H9 (cell line): Measurements from ENCODE around the gene PRSS38. TPM values are rescaled to one million over a fixed set of nuclear protein-coding genes. Genes with fewer than 3 reads are reported as not detected.

Experiments
- DNase-seq: peaks from one replicate; pipeline ENCODE4 v3.0.0-alpha.2; 2017
- H2AFZ ChIP-seq: one replicate; pipeline ENCODE4 v1.6.1; 2013; ENCODE audit warnings: mild to moderate bottlenecking, low read length, control low read depth, moderate library complexity
- H2AK5ac ChIP-seq: 2 replicates; pipeline ENCODE4 v1.6.1; 2013; ENCODE audit warnings: low read length, control low read depth, mixed read lengths; ENCODE audit not compliant: insufficient read length
- H2BK120ac ChIP-seq: one replicate; pipeline ENCODE4 v1.6.1; 2013; ENCODE audit warnings: low read depth, mild to moderate bottlenecking, low read length, control low read depth, inconsistent platforms; ENCODE audit not compliant: poor library complexity, severe bottlenecking
- H2BK12ac ChIP-seq: 2 replicates; pipeline ENCODE4 v1.6.1; 2013; ENCODE audit warnings: low read length, control low read depth, mixed read lengths, low read depth; ENCODE audit not compliant: insufficient read length
- H2BK15ac ChIP-seq: 2 replicates; pipeline ENCODE4 v1.6.1; 2013; ENCODE audit warnings: low read depth, low read length, control low read depth
- H2BK20ac ChIP-seq: one replicate; pipeline ENCODE4 v1.6.1; 2013; ENCODE audit warnings: low read depth, mild to moderate bottlenecking, low read length, control low read depth, inconsistent platforms; ENCODE audit not compliant: poor library complexity, severe bottlenecking
- H2BK5ac ChIP-seq: 2 replicates; pipeline ENCODE4 v1.6.1; 2013; ENCODE audit warnings: low read length, control low read depth, mixed read lengths; ENCODE audit not compliant: insufficient read length
- H3K14ac ChIP-seq: 2 replicates; pipeline ENCODE4 v1.6.1; 2013; ENCODE audit warnings: low read length, control low read depth; ENCODE audit not compliant: insufficient read depth
- H3K18ac ChIP-seq: 2 replicates; pipeline ENCODE4 v1.6.1; 2013; ENCODE audit warnings: low read depth, mild to moderate bottlenecking, mixed read lengths, low read length, control low read depth; ENCODE audit not compliant: insufficient read length
- H3K23ac ChIP-seq: 2 replicates; pipeline ENCODE4 v1.6.1; 2013; ENCODE audit warnings: low read length, control low read depth, mixed read lengths, low read depth; ENCODE audit not compliant: insufficient read length
- H3K23me2 ChIP-seq: 2 replicates; pipeline ENCODE4 v1.6.1; 2013; ENCODE audit warnings: low read depth, mild to moderate bottlenecking, mixed read lengths, low read length, control low read depth; ENCODE audit not compliant: insufficient read length, poor library complexity, severe bottlenecking
- H3K27ac ChIP-seq: 2 replicates; pipeline ENCODE4 v1.5.1; 2013; ENCODE audit warnings: low read length, control low read depth, mixed read lengths, low read depth; ENCODE audit not compliant: insufficient read length
- H3K27me3 ChIP-seq: 2 replicates; pipeline ENCODE4 v1.6.1; 2013; ENCODE audit warnings: low read length, control low read depth, inconsistent platforms; ENCODE audit not compliant: insufficient read depth
- H3K4ac ChIP-seq: 2 replicates; pipeline ENCODE4 v1.6.1; 2013; ENCODE audit warnings: low read depth, mild to moderate bottlenecking, control low read depth, inconsistent platforms, low read length, moderate library complexity
- H3K4me1 ChIP-seq: 2 replicates; pipeline ENCODE4 v1.6.1; 2013; ENCODE audit warnings: low read length, control low read depth, inconsistent platforms; ENCODE audit not compliant: insufficient read depth
- H3K4me2 ChIP-seq: 2 replicates; pipeline ENCODE4 v1.6.1; 2013; ENCODE audit warnings: low read length, control low read depth, mixed read lengths; ENCODE audit not compliant: insufficient read length, insufficient read depth
- H3K56ac ChIP-seq: 2 replicates; pipeline ENCODE4 v1.6.1; 2013; ENCODE audit warnings: low read depth, mild to moderate bottlenecking, mixed read lengths, low read length, control low read depth; ENCODE audit not compliant: insufficient read length
- H3K79me1 ChIP-seq: 2 replicates; pipeline ENCODE4 v1.6.1; 2013; ENCODE audit warnings: low read depth, mild to moderate bottlenecking, moderate library complexity, low read length, control low read depth, inconsistent platforms; ENCODE audit not compliant: insufficient read depth, poor library complexity, severe bottlenecking
- H3K79me2 ChIP-seq: 2 replicates; pipeline ENCODE4 v1.6.1; 2013; ENCODE audit warnings: low read length, control low read depth, inconsistent platforms; ENCODE audit not compliant: insufficient read depth
- H3K9ac ChIP-seq: 2 replicates; pipeline ENCODE4 v1.6.1; 2013; ENCODE audit warnings: low read length, control low read depth, mixed read lengths; ENCODE audit not compliant: insufficient read length; ENCODE audit errors: extremely low read depth
- H3K9me3 ChIP-seq: one replicate; pipeline ENCODE4 v1.6.1; 2013; ENCODE audit warnings: low read depth, low read length, inconsistent platforms; ENCODE audit not compliant: control insufficient read depth
- H3T11ph ChIP-seq: one replicate; pipeline ENCODE4 v1.6.1; 2013; ENCODE audit warnings: mild to moderate bottlenecking, low read length, control low read depth, inconsistent platforms
- H4K20me1 ChIP-seq: one replicate; pipeline ENCODE4 v1.6.1; 2013; ENCODE audit not compliant: control insufficient read depth, insufficient read length, insufficient read depth
- H4K5ac ChIP-seq: 2 replicates; pipeline ENCODE4 v1.6.1; 2013; ENCODE audit warnings: low read depth, mild to moderate bottlenecking, mixed read lengths, low read length, control low read depth; ENCODE audit not compliant: insufficient read length
- H4K8ac ChIP-seq: replicated peaks from 2 replicates; pipeline ENCODE4 v1.6.1; 2013; ENCODE audit warnings: low read length, control low read depth, mixed read lengths, low read depth; ENCODE audit not compliant: insufficient read length
- H4K91ac ChIP-seq: 2 replicates; pipeline ENCODE4 v1.6.1; 2013; ENCODE audit warnings: low read depth, mild to moderate bottlenecking, moderate library complexity, mixed read lengths, low read length, control low read depth; ENCODE audit not compliant: insufficient read length
- H3K27ac Mint-ChIP-seq, 3 experiments: 2 replicates in 2 of 3; 3 replicates in 1 of 3; pipeline ENCODE4 v1.8.0; 2020 to 2021; ENCODE audit warnings: mixed read lengths in 3 of 3, mild to moderate bottlenecking in 1 of 3, moderate library complexity in 1 of 3
- H3K27me3 Mint-ChIP-seq: 2 replicates; pipeline ENCODE4 v1.8.0; 2021; ENCODE audit warnings: low read depth, mild to moderate bottlenecking, moderate library complexity, mixed read lengths
- H3K36me3 Mint-ChIP-seq, 3 experiments: 2 replicates in 2 of 3; 3 replicates in 1 of 3; pipeline ENCODE4 v1.8.0; 2020 to 2021; ENCODE audit warnings: low read depth in 3 of 3, mixed read lengths in 3 of 3; ENCODE audit not compliant: insufficient read depth in 1 of 3
- H3K4me1 Mint-ChIP-seq, 2 experiments: 2 replicates each; pipeline ENCODE4 v1.8.0; 2020; ENCODE audit warnings: mixed read lengths in 2 of 2
- H3K4me3 Mint-ChIP-seq, 2 experiments: 2 replicates in 1 of 2; 3 replicates in 1 of 2; pipeline ENCODE4 v1.8.0; 2020 to 2021; ENCODE audit warnings: mild to moderate bottlenecking in 2 of 2, mixed read lengths in 2 of 2, moderate library complexity in 1 of 2
- H3K9me3 Mint-ChIP-seq, 2 experiments: 2 replicates in 1 of 2; 3 replicates in 1 of 2; pipeline ENCODE4 v1.8.0; 2020; ENCODE audit warnings: mild to moderate bottlenecking in 2 of 2, mixed read lengths in 2 of 2, moderate library complexity in 1 of 2
- WGBS: extraction: QIAGEN DNeasy Blood & Tissue Kit; methylation state at CpG from one replicate; pipeline ENCODE4 v1.1.7; 2013; ENCODE audit warnings: missing lambda C conversion rate, low lambda C conversion rate, mixed read lengths; ENCODE audit not compliant: insufficient read length; ENCODE audit errors: extremely low coverage; 5-methylcytosine and 5-hydroxymethylcytosine counted together
- total RNA-seq: library from RNA; stranded (reverse); gene quantifications from 2 replicates; pipeline ENCODE4 v1.2.1, GENCODE V29; 2021
- TF ChIP-seq, protein P1 (sequence below): fragments of 200-600 bp; sonication (generic); conservative IDR thresholded peaks from 3 replicates; pipeline ENCODE4 v1.8.0; 2021; ENCODE audit warnings: antibody characterized with exemption, mild to moderate bottlenecking

PRSS38 gene
- total RNA-seq, 1 experiment from 2014 or later, result not detected

DNA sequence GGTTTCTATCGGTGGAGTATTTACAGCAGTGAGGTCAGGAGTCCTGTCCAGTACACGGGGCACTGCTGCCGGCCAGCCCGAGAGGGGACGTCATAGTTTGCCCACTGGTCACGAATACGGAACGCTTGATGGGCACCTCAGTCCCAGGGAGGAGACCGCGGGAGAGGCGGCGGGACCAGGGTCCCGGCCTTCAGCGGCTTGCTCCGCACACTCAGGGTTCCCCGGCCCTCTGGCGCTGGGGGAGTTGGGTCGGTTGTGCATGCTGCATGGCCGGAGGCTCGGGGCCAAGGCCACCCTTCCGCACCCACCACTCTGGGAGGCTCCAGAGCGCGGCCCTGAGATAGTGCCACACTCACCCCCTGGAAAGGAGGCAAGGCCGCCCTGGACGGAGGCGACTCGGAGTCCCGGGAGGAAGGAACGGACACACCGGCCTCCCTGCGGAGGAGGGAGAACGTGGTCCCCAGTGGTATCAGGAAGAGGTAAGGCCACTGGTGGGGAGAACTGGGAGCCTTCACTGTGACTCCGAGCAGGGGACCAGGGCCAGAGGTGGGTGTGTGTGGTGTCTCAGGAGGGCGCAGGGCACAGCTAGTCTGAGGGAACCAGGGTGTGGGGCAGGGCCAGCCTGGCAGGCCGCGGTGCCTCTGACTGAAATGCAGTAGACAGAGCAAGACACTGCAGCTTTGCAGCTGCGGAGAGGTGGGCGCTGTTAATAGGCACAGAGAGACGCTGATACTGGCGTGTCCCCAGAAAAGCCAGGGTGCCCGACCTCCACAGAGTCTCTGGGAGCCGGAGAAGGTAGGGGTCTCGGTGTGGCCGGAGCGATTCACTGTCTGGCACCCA lies 28.6 kb upstream of the PRSS38 start:
- TF ChIP-seq, protein P1, sequence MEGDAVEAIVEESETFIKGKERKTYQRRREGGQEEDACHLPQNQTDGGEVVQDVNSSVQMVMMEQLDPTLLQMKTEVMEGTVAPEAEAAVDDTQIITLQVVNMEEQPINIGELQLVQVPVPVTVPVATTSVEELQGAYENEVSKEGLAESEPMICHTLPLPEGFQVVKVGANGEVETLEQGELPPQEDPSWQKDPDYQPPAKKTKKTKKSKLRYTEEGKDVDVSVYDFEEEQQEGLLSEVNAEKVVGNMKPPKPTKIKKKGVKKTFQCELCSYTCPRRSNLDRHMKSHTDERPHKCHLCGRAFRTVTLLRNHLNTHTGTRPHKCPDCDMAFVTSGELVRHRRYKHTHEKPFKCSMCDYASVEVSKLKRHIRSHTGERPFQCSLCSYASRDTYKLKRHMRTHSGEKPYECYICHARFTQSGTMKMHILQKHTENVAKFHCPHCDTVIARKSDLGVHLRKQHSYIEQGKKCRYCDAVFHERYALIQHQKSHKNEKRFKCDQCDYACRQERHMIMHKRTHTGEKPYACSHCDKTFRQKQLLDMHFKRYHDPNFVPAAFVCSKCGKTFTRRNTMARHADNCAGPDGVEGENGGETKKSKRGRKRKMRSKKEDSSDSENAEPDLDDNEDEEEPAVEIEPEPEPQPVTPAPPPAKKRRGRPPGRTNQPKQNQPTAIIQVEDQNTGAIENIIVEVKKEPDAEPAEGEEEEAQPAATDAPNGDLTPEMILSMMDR, result no peak
- peaks cover 5% of the 10 kb centered on the region; the same call in 1 of the 2 replicates for H3K27me3 ChIP-seq
- Mint-ChIP-seq H3K27ac (no peak overlapping the region), H3K9me3 (no peaks in the 10 kb centered on the region), H3K4me1 (peaks cover 12 to 15% of the 10 kb centered on the region in 2 experiments), H3K4me3 (peak overlapping the region; percentile 66 to 86), H3K36me3 (peaks cover 0 to 7% (median 0%) of the 10 kb centered on the region in 3 experiments; a peak in 2 of 7 replicates), H3K27me3 (peaks cover 51% of the 10 kb centered on the region)
- H2BK120ac ChIP-seq, result no peak overlapping the region
- no peak overlapping the region for H2BK15ac ChIP-seq
- H3K23ac ChIP-seq, result no peak overlapping the region
- WGBS, result no CpG with 5 or more reads among the region's 45 CpGs
- H3K18ac ChIP-seq, result no peak overlapping the region
- peaks cover 15% of the 10 kb centered on the region for H3K23me2 ChIP-seq
- no peak overlapping the region for H3K56ac ChIP-seq
- H2BK20ac ChIP-seq, result no peak overlapping the region
- H3K4me2 ChIP-seq, result peak overlapping the region; percentile 73
- H3K9me3 ChIP-seq, result no peaks in the 10 kb centered on the region
- peak overlapping the region; percentile 18; the same call in 1 of the 2 replicates for H3K14ac ChIP-seq
- H3K4me1 ChIP-seq, result no peaks in the 10 kb centered on the region
- no peak overlapping the region for H4K91ac ChIP-seq
- H2BK12ac ChIP-seq, result no peak overlapping the region
- H2AFZ ChIP-seq, result no peak overlapping the region
- no peaks in the 10 kb centered on the region for H3K79me1 ChIP-seq
- no peaks in the 10 kb centered on the region for H3K79me2 ChIP-seq
- no peak overlapping the region for H3K4ac ChIP-seq
- no peak overlapping the region for H3K9ac ChIP-seq
- no peak overlapping the region for H2BK5ac ChIP-seq
- no peak overlapping the region for H3K27ac ChIP-seq
- H3T11ph ChIP-seq, result no peak overlapping the region
- H4K5ac ChIP-seq, result no peak overlapping the region
- DNase-seq, result no peak
- H2AK5ac ChIP-seq, result no peak overlapping the region
- no peak overlapping the region for H4K8ac ChIP-seq
- H4K20me1 ChIP-seq, result no peaks in the 10 kb centered on the region
